ENCODE measurements around the gene PFDN6. TPM values are rescaled to one million over a fixed set of nuclear protein-coding genes. Genes with fewer than 3 reads are reported as not detected.
A peak's percentile ranks its signal among the peaks of the same experiment; 100 is the strongest.
"Not testable (repeated sequence)": the region's sequence is repeated elsewhere in the genome, so short reads cannot be mapped to it uniquely, and the experiment has no call there.

PFDN6 gene
- total RNA-seq, result 22.1 and 29.1 TPM in 2 replicates

GRCh38 chr6:33288921-33289783, at the start of gene PFDN6, which contains the start of gene WDR46:
TSS of gene PFDN6 (plus strand) at chr6:33289601. CDS start at chr6:33289857, 256 bp downstream.
TSS of gene WDR46 (minus strand) at chr6:33289239. CDS start at chr6:33289170, 69 bp downstream.
- peak; percentile 92 for DNase-seq

- DNase-seq, result no peak
Measured at GRCh38 chr6:33241968-33242367, 47.4 kb upstream of the PFDN6 start.

- no peak for DNase-seq
Measured at GRCh38 chr6:33243476-33243875, 45.9 kb upstream of the PFDN6 start.

- DNase-seq, result peak; percentile 92
Measured at GRCh38 chr6:33247977-33248642, 41.3 kb upstream of the PFDN6 start.

- DNase-seq, result no peak
Measured at GRCh38 chr6:33248643-33248931, 40.8 kb upstream of the PFDN6 start.

- peak; percentile 99 for DNase-seq
Measured at GRCh38 chr6:33248932-33249731, 40.3 kb upstream of the PFDN6 start.

- DNase-seq, result peak; percentile 50
Measured at GRCh38 chr6:33249732-33250630, 39.4 kb upstream of the PFDN6 start.

- DNase-seq, result no peak
Measured at GRCh38 chr6:33250731-33251130, 38.7 kb upstream of the PFDN6 start.

- no peak for DNase-seq
Measured at GRCh38 chr6:33251395-33252012, 37.9 kb upstream of the PFDN6 start.

- no peak for DNase-seq
Measured at GRCh38 chr6:33252759-33253158, 36.6 kb upstream of the PFDN6 start.

GRCh38 chr6:33254591-33254990, 34.8 kb upstream of the PFDN6 start:
- no peak for DNase-seq

GRCh38 chr6:33259032-33259431, 30.4 kb upstream of the PFDN6 start:
- no peak for DNase-seq

- DNase-seq, result not testable (repeated sequence)
Measured at GRCh38 chr6:33262490-33262889, 26.9 kb upstream of the PFDN6 start.

GRCh38 chr6:33264015-33264414, 25.4 kb upstream of the PFDN6 start:
- no peak for DNase-seq

GRCh38 chr6:33271117-33271467, 18.3 kb upstream of the PFDN6 start:
- DNase-seq, result no peak

- peak; percentile 100 for DNase-seq
Measured at GRCh38 chr6:33271468-33272274, 17.7 kb upstream of the PFDN6 start, which contains the start of the genes RPS18 and VPS52. TSS of gene RPS18 (plus strand) at chr6:33272075. CDS start at chr6:33272120, 45 bp downstream. TSS of gene VPS52 (minus strand) at chr6:33271876. CDS start at chr6:33271675, 201 bp downstream.

GRCh38 chr6:33272275-33273128, 16.9 kb upstream of the PFDN6 start:
- DNase-seq, result peak; percentile 46

GRCh38 chr6:33273129-33273923, 16.1 kb upstream of the PFDN6 start:
- DNase-seq, result peak; percentile 7
